IMR-90 (cell line): Measurements from ENCODE around the gene MESP2. TPM values are rescaled to one million over a fixed set of nuclear protein-coding genes. Genes with fewer than 3 reads are reported as not detected.

Experiments
- ATAC-seq: fragments of 200-7000 bp; cut with Tn5 transposase; 2 replicates; pipeline ENCODE4 v1.9.1; 2020; ENCODE audit warnings: low read depth, mild to moderate bottlenecking, moderate library complexity
- BruUV-seq: library from RNA; stranded (reverse); fragments of 400-500 nt; replicated peaks from 2 replicates; lab custom pipeline; 2021; lab: Mats Ljungman, UMichigan
- CTCF ChIA-PET: fragments of 300-600 bp; formaldehyde crosslinking; extraction: SDS; loops from one replicate; lab custom pipeline; 2021; ENCODE audit warnings: antibody characterized with exemption; lab: Yijun Ruan, JAX
- POLR2A ChIA-PET: fragments of 300-600 bp; sonication (Branson Sonifier 250); formaldehyde crosslinking; loops from one replicate; lab custom pipeline; 2022; ENCODE audit warnings: antibody characterized with exemption; ENCODE audit not compliant: unreplicated experiment; lab: Charles Lee
- DNase-seq: peaks from one replicate; pipeline ENCODE4 v3.0.0; 2013
- H2AFZ ChIP-seq: replicated peaks from 2 replicates; pipeline ENCODE3; 2013; ENCODE audit warnings: low read length, mild to moderate bottlenecking; ENCODE audit not compliant: poor library complexity
- H2AK5ac ChIP-seq: 2 replicates; pipeline ENCODE4 v1.6.1; 2013; ENCODE audit warnings: low read depth, low read length, inconsistent platforms
- H2AK9ac ChIP-seq: replicated peaks from 2 replicates; pipeline ENCODE3; 2013; ENCODE audit warnings: mild to moderate bottlenecking, low read depth, low read length, moderate library complexity; ENCODE audit not compliant: poor library complexity
- H2BK120ac ChIP-seq: 2 replicates; pipeline ENCODE4 v1.6.1; 2013; ENCODE audit warnings: low read depth, low read length, inconsistent platforms
- H2BK15ac ChIP-seq: 3 replicates; pipeline ENCODE4 v1.6.1; 2013; ENCODE audit warnings: low read depth, low read length, inconsistent platforms
- H2BK20ac ChIP-seq: 2 replicates; pipeline ENCODE4 v1.6.1; 2013; ENCODE audit warnings: low read depth, mild to moderate bottlenecking, inconsistent platforms, low read length, moderate library complexity
- H2BK5ac ChIP-seq: 2 replicates; pipeline ENCODE4 v1.6.1; 2013; ENCODE audit warnings: mild to moderate bottlenecking, low read depth, low read length, inconsistent platforms; ENCODE audit not compliant: poor library complexity, severe bottlenecking
- H3K14ac ChIP-seq: replicated peaks from 2 replicates; pipeline ENCODE4 v1.6.1; 2013; ENCODE audit warnings: low read depth, low read length, inconsistent platforms
- H3K18ac ChIP-seq: 2 replicates; pipeline ENCODE4 v1.6.1; 2013; ENCODE audit warnings: low read depth, low read length, control low read depth
- H3K23ac ChIP-seq: 2 replicates; pipeline ENCODE4 v1.6.1; 2013; ENCODE audit warnings: low read depth, low read length, inconsistent platforms
- H3K27ac ChIP-seq: 2 replicates; pipeline ENCODE4 v1.5.1; 2013; ENCODE audit warnings: mild to moderate bottlenecking, control low read depth, low read length; ENCODE audit not compliant: insufficient read depth
- H3K27me3 ChIP-seq: 2 replicates; pipeline ENCODE4 v1.6.1; 2013; ENCODE audit warnings: low read length; ENCODE audit not compliant: control insufficient read depth, insufficient read depth
- H3K36me3 ChIP-seq: 2 replicates; pipeline ENCODE4 v1.6.1; 2013; ENCODE audit warnings: low read length, mixed read lengths; ENCODE audit not compliant: control insufficient read depth, insufficient read depth
- H3K4ac ChIP-seq: 2 replicates; pipeline ENCODE4 v1.6.1; 2013; ENCODE audit warnings: low read depth, low read length, inconsistent platforms
- H3K4me1 ChIP-seq: 2 replicates; pipeline ENCODE4 v1.6.1; 2013; ENCODE audit warnings: low read length, mixed read lengths; ENCODE audit not compliant: control insufficient read depth, insufficient read depth
- H3K4me2 ChIP-seq: 2 replicates; pipeline ENCODE4 v1.6.1; 2013; ENCODE audit warnings: low read depth, mild to moderate bottlenecking, control low read depth, low read length, moderate library complexity
- H3K4me3 ChIP-seq: 2 replicates; pipeline ENCODE4 v1.5.1; 2013; ENCODE audit warnings: low read depth, mild to moderate bottlenecking, control low read depth, low read length, moderate library complexity; ENCODE audit not compliant: insufficient read depth
- H3K56ac ChIP-seq: 2 replicates; pipeline ENCODE4 v1.6.1; 2013; ENCODE audit warnings: low read length, inconsistent platforms; ENCODE audit not compliant: insufficient read depth; ENCODE audit errors: extremely low read depth
- H3K79me1 ChIP-seq, 2 experiments: 2 replicates each; pipeline ENCODE4 v1.6.1; 2013; ENCODE audit warnings: low read length in 2 of 2, inconsistent platforms in 1 of 2, low read depth in 1 of 2
- H3K9ac ChIP-seq: 2 replicates; pipeline ENCODE4 v1.6.1; 2013; ENCODE audit warnings: low read depth, low read length, control low read depth
- H3K9me1 ChIP-seq: 2 replicates; pipeline ENCODE4 v1.6.1; 2013; ENCODE audit warnings: low read length, inconsistent platforms; ENCODE audit not compliant: insufficient read depth
- H3K9me3 ChIP-seq: 2 replicates; pipeline ENCODE4 v1.6.1; 2013; ENCODE audit warnings: low read length; ENCODE audit not compliant: control insufficient read depth, insufficient read depth
- H4K20me1 ChIP-seq: 2 replicates; pipeline ENCODE4 v1.6.1; 2013; ENCODE audit warnings: low read length, inconsistent platforms; ENCODE audit not compliant: insufficient read depth
- H4K5ac ChIP-seq: 2 replicates; pipeline ENCODE4 v1.6.1; 2013; ENCODE audit warnings: mild to moderate bottlenecking, low read depth, low read length, control low read depth
- H4K8ac ChIP-seq, 2 experiments: 2 replicates each; pipeline ENCODE4 v1.6.1; 2013; ENCODE audit warnings: low read depth in 2 of 2, low read length in 2 of 2, control low read depth in 1 of 2, inconsistent platforms in 1 of 2
- H4K91ac ChIP-seq: 2 replicates; pipeline ENCODE4 v1.6.1; 2013; ENCODE audit warnings: low read depth, low read length, inconsistent platforms; ENCODE audit not compliant: insufficient read depth
- BHLHE40 ChIP-seq: fragments of 150-350 bp; IDR thresholded peaks from 2 replicates; pipeline ENCODE4 v1.6.1; 2016; ENCODE audit warnings: mild to moderate bottlenecking, low read depth, low read length
- CEBPB ChIP-seq: IDR thresholded peaks from 2 replicates; pipeline ENCODE4 v1.6.1; 2012; ENCODE audit warnings: low read depth, low read length, improper control_type of control experiment
- CHD1 ChIP-seq: IDR thresholded peaks from 2 replicates; pipeline ENCODE4 v1.6.1; 2012; ENCODE audit warnings: low read depth, low read length, improper control_type of control experiment
- CTCF ChIP-seq: conservative IDR thresholded peaks from 2 replicates; pipeline ENCODE4 v1.5.1; 2012; ENCODE audit warnings: mild to moderate bottlenecking, low read depth, low read length, improper control_type of control experiment
- ELK1 ChIP-seq: fragments of 150-350 bp; IDR thresholded peaks from 2 replicates; pipeline ENCODE4 v1.6.1; 2016; ENCODE audit warnings: low read depth, mild to moderate bottlenecking, low read length, moderate library complexity, borderline replicate concordance
- FOS ChIP-seq: fragments of 150-350 bp; IDR thresholded peaks from 2 replicates; pipeline ENCODE4 v1.6.1; 2016; ENCODE audit warnings: low read depth, low read length
- MAFK ChIP-seq: IDR thresholded peaks from 2 replicates; pipeline ENCODE4 v1.6.1; 2012; ENCODE audit warnings: low read depth, low read length, improper control_type of control experiment
- MAZ ChIP-seq: IDR thresholded peaks from 2 replicates; pipeline ENCODE4 v1.6.1; 2012; ENCODE audit warnings: low read depth, mild to moderate bottlenecking, low read length, improper control_type of control experiment, moderate library complexity, borderline replicate concordance
- MXI1 ChIP-seq: IDR thresholded peaks from 2 replicates; pipeline ENCODE4 v1.6.1; 2012; ENCODE audit warnings: low read depth, mild to moderate bottlenecking, low read length, moderate library complexity, borderline replicate concordance
- NFE2L2 ChIP-seq: fragments of 150-350 bp; IDR thresholded peaks from 2 replicates; pipeline ENCODE4 v1.6.1; 2016; ENCODE audit warnings: low read depth, mild to moderate bottlenecking, low read length
- POLR2A ChIP-seq: IDR thresholded peaks from 2 replicates; pipeline ENCODE4 v1.6.1; 2012; ENCODE audit warnings: mild to moderate bottlenecking, low read depth, low read length
- RAD21 ChIP-seq: IDR thresholded peaks from 2 replicates; pipeline ENCODE4 v1.6.1; 2012; ENCODE audit warnings: low read length, improper control_type of control experiment
- RCOR1 ChIP-seq: IDR thresholded peaks from 2 replicates; pipeline ENCODE4 v1.6.1; 2012; ENCODE audit warnings: mild to moderate bottlenecking, low read length, improper control_type of control experiment; ENCODE audit not compliant: insufficient replicate concordance
- RFX5 ChIP-seq: IDR thresholded peaks from 2 replicates; pipeline ENCODE4 v1.8.0; 2012; ENCODE audit warnings: low read depth, mild to moderate bottlenecking, low read length, moderate library complexity
- SMC3 ChIP-seq: fragments of 150-350 bp; IDR thresholded peaks from 2 replicates; pipeline ENCODE4 v1.6.1; 2016; ENCODE audit warnings: low read depth, mild to moderate bottlenecking, antibody characterized with exemption, low read length, moderate library complexity
- USF2 ChIP-seq: fragments of 150-350 bp; IDR thresholded peaks from 2 replicates; pipeline ENCODE4 v1.6.1; 2017; ENCODE audit warnings: mild to moderate bottlenecking, antibody characterized with exemption, low read length, low read depth
- WGBS, 2 experiments: methylation state at CpG; one replicate each; pipeline versions ENCODE4 v1.1.5 to v1.1.7; 2013; ENCODE audit warnings: missing lambda C conversion rate in 2 of 2; ENCODE audit not compliant: insufficient read length in 1 of 2; ENCODE audit errors: extremely low coverage in 2 of 2; 5-methylcytosine and 5-hydroxymethylcytosine counted together
- dilution Hi-C: fragments of 300-500 bp; cut with HindIII; formaldehyde crosslinking; loops from one replicate; pipeline ENCODE4 v1.14.3; 2018; ENCODE audit warnings: low sequenced_read_pairs; ENCODE audit not compliant: unreplicated experiment
- in situ Hi-C: fragments of 300-500 bp; cut with MboI; formaldehyde crosslinking; loops from 3 replicates; pipeline ENCODE4 v1.14.3; 2019; ENCODE audit warnings: low sequenced_read_pairs, inconsistent platforms, mixed read lengths
- intact Hi-C: fragments of 100-400 bp; cut with micrococcal nuclease; formaldehyde crosslinking; loops from 2 replicates; pipeline ENCODE4 v1.10.0; 2022
- polyA plus RNA-seq, 3 experiments: library from polyadenylated mRNA; depleted of rRNA; stranded (reverse); fragments of >200 nt; gene quantifications; 2 replicates each; pipeline ENCODE4 v1.2.3, GENCODE V29; 2012; ENCODE audit warnings: low replicate concordance in 1 of 3
- total RNA-seq: library from RNA; depleted of rRNA; stranded (reverse); fragments of >200 nt; gene quantifications from 2 replicates; pipeline ENCODE4 v1.2.3, GENCODE V29; 2012

The MESP2 gene
- total and polyA plus RNA-seq, 2 of the 4 experiments (the other 2 are of a cell fraction) = 0.18 to 0.32 TPM

- no CpG with 5 or more reads among the region's 3 CpGs for WGBS, 2 experiments
- dilution Hi-C loops (no loop called here), intact Hi-C loops (loop anchor here (2.0 kb wide), 1 partner anchor 59 kb away; no protein-coding TSS in a partner anchor), in situ Hi-C loops (no loop called here)
- Histone ChIP-seq H3K18ac (no peak overlapping the region), H3K4me1 (peaks cover 12% of the 10 kb centered on the region), H2BK120ac (no peak overlapping the region), H2BK5ac (no peak overlapping the region), H2BK20ac (peak overlapping the region; percentile 28; the same call in 1 of the 2 replicates), H2BK15ac (no peak overlapping the region), H3K4ac (no peak overlapping the region), H3K9me3 (peaks cover 3% of the 10 kb centered on the region), H3K79me1 (peaks cover 0 to 33% of the 10 kb centered on the region in 2 experiments; a peak in 2 of 4 replicates), H3K9me1 (peaks cover 17% of the 10 kb centered on the region), H4K5ac (no peak overlapping the region), H3K23ac (no peak overlapping the region; the same call in 1 of the 2 replicates), H4K8ac (no peak overlapping the region), H3K9ac (no peak overlapping the region), H3K36me3 (no peaks in the 10 kb centered on the region), H3K27ac (no peak overlapping the region), H4K91ac (no peak overlapping the region), H3K4me2 (no peak overlapping the region), H3K27me3 (no peaks in the 10 kb centered on the region), H2AK9ac (no peak overlapping the region), H3K14ac (no peak overlapping the region; the same call in 1 of the 2 replicates), H3K56ac (no peak overlapping the region), H3K4me3 (no peak overlapping the region), H2AFZ (no peak overlapping the region), H2AK5ac (peak overlapping the region; percentile 3; the same call in 1 of the 2 replicates), H4K20me1 (peaks cover 5% of the 10 kb centered on the region; the same call in 1 of the 2 replicates)
- ATAC-seq = no peak
- CTCF ChIA-PET = no interaction called here
- POLR2A ChIA-PET = no interaction called here
- TF ChIP-seq POLR2A (no peak), ELK1 (no peak), CHD1 (no peak), NFE2L2 (no peak), BHLHE40 (no peak), RCOR1 (no peak), USF2 (no peak), MAZ (no peak), RFX5 (no peak), FOS (no peak), RAD21 (no peak), MXI1 (no peak), CTCF (no peak), SMC3 (no peak), MAFK (no peak), CEBPB (no peak)
- BruUV-seq = no TSS peak
- DNase-seq = no peak
These were observed 39.6 kb downstream of the MESP2 start for GRCh38 chr15:89815769-89816168.
